BE2C (cell line): ENCODE data around the gene KIAA0825.

Experiments
- DNase-seq: peaks from one replicate; pipeline ENCODE4 v3.0.0-alpha.2; 2020
- H3K27me3 ChIP-seq: fragments of 250-450 bp; sonication (Bioruptor Pico); 2 replicates; pipeline ENCODE4 v1.5.1; 2020; ENCODE audit warnings: mild to moderate bottlenecking
- H3K36me3 ChIP-seq: fragments of 250-450 bp; sonication (Bioruptor Pico); 2 replicates; pipeline ENCODE4 v1.5.1; 2020; ENCODE audit warnings: mild to moderate bottlenecking
- H3K4me1 ChIP-seq: fragments of 250-450 bp; sonication (Bioruptor Pico); 2 replicates; pipeline ENCODE4 v1.5.1; 2020
- H3K4me3 ChIP-seq: 2 replicates; pipeline ENCODE4 v1.5.1; 2011; ENCODE audit warnings: low read depth, low read length
- H3K9me3 ChIP-seq: fragments of 250-450 bp; sonication (Bioruptor Pico); 2 replicates; pipeline ENCODE4 v1.5.1; 2020
- TF ChIP-seq, protein P1 (sequence below): IDR thresholded peaks from 2 replicates; pipeline ENCODE4 v1.5.1; 2012; ENCODE audit warnings: mild to moderate bottlenecking, low read depth, low read length

Gene KIAA0825

DNA sequence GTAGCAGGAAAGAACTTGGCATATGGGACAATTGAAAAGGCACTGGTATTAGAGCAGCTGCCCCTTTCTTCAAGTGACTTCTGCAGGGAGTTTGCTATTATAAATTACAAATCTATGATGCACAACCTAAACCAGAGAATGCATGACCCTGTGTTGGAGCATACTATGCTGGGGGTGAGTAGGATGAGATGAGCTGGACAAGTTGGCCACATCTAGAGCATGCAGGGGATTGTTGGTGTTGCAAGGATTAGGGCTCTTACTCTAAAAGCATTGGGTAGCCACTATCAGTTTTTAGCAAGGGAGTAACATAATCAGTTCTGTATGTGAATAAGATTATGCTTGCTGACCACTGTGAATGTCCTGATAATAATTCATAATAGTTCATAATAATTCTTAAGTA is 186.7 kb downstream of the KIAA0825 start:
- TF ChIP-seq, protein P1, sequence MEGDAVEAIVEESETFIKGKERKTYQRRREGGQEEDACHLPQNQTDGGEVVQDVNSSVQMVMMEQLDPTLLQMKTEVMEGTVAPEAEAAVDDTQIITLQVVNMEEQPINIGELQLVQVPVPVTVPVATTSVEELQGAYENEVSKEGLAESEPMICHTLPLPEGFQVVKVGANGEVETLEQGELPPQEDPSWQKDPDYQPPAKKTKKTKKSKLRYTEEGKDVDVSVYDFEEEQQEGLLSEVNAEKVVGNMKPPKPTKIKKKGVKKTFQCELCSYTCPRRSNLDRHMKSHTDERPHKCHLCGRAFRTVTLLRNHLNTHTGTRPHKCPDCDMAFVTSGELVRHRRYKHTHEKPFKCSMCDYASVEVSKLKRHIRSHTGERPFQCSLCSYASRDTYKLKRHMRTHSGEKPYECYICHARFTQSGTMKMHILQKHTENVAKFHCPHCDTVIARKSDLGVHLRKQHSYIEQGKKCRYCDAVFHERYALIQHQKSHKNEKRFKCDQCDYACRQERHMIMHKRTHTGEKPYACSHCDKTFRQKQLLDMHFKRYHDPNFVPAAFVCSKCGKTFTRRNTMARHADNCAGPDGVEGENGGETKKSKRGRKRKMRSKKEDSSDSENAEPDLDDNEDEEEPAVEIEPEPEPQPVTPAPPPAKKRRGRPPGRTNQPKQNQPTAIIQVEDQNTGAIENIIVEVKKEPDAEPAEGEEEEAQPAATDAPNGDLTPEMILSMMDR: no peak
- Histone ChIP-seq H3K36me3 (no peaks in the 10 kb centered on the region), H3K9me3 (no peaks in the 10 kb centered on the region), H3K4me3 (no peak overlapping the region), H3K27me3 (peaks cover 2% of the 10 kb centered on the region; the same call in 1 of the 2 replicates), H3K4me1 (no peaks in the 10 kb centered on the region)
- DNase-seq: no peak

DNA sequence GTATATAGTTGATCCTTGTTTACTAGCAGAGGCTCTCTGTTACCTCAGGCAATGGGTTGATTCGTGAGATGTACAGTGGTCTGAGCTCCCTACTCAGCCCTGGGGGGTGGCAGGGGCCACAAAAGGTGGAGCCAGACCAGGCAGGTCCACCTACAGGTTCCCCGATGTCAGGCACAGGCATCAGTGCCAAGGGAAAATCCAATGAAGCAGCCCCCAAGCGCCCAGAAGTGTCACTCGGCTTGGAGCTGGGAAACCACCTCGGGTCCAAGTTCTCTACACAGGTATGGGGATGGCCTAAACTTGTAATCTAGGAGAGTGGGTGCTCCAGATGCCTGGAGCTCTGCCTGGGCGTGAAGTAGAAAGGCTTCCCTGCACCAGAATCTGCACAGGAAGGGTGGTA is 188.8 kb downstream of the KIAA0825 start:
- Histone ChIP-seq H3K27me3 (no peaks in the 10 kb centered on the region), H3K9me3 (no peaks in the 10 kb centered on the region), H3K36me3 (no peaks in the 10 kb centered on the region), H3K4me3 (no peak overlapping the region), H3K4me1 (no peaks in the 10 kb centered on the region)
- TF ChIP-seq, protein P1: no peak
- no peak for DNase-seq

DNA sequence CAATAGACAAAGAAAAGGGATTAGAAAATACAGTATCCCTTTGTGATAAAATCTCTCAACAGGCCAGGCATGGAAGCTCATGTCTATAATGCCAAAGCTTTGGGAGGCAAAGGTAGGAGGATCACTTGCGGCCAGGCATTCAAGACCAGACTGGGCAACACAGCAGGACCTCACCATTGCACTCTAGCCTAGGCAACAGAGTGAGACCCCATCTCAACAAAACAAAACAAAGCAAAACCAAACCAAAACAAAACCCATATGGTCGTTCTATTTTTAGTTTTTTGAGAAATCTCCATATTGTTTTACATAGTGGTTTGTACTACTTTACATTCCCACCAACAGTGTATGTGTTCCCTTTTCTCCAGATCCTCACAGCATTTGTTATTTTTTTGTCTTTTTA is 193.0 kb downstream of the KIAA0825 start:
- H3K36me3 ChIP-seq: no peaks in the 10 kb centered on the region
- H3K27me3 ChIP-seq: no peaks in the 10 kb centered on the region
- no peaks in the 10 kb centered on the region for H3K4me1 ChIP-seq
- TF ChIP-seq, protein P1: no peak
- no peak overlapping the region for H3K4me3 ChIP-seq
- H3K9me3 ChIP-seq: no peaks in the 10 kb centered on the region
- no peak for DNase-seq

DNA sequence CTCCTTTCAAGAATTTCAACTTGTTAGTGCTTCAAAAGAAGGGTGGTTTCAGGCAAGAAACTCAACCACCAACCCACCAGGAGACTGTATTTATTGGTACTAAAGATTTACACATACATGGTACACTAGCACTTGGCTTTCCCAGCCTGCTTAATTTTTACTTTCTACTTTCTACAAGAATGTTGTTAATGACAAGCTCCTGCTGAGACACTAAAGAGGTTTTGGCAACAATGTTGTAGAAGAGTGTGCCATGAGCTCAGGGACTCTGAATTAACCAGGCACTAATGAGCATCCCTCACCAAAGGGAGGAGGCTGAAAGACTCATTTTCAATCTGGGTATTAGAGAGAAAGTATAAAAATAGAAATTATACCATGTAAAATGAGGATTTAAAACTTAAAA is 195.0 kb downstream of the KIAA0825 start:
- Histone ChIP-seq H3K4me3 (no peak overlapping the region), H3K9me3 (no peaks in the 10 kb centered on the region), H3K36me3 (no peaks in the 10 kb centered on the region), H3K27me3 (no peaks in the 10 kb centered on the region), H3K4me1 (no peaks in the 10 kb centered on the region)
- TF ChIP-seq, protein P1: no peak
- DNase-seq: no peak

DNA sequence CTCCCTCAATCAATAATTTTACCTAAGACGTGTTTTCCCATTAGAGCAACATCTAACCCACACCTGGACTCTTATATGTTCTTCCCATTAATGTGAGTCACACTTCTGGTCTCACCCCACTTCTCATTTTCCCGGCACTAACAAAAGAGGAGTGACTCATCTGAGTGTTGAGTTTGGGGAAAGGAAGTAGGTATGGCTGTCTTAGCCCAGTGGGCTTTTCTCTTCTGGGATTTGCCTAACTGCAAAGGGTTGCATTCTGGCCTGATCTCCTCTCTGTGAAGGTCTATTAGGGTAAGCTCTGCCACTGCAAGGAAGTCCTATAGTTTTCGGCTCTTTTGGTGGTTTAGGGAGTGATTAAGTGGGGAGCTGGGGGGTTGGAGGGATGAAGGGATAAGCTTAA is 195.6 kb downstream of the KIAA0825 start:
- no peak for DNase-seq
- H3K9me3 ChIP-seq: no peaks in the 10 kb centered on the region
- H3K4me3 ChIP-seq: no peak overlapping the region
- H3K27me3 ChIP-seq: no peaks in the 10 kb centered on the region
- no peaks in the 10 kb centered on the region for H3K36me3 ChIP-seq
- no peaks in the 10 kb centered on the region for H3K4me1 ChIP-seq
- TF ChIP-seq, protein P1: no peak

DNA sequence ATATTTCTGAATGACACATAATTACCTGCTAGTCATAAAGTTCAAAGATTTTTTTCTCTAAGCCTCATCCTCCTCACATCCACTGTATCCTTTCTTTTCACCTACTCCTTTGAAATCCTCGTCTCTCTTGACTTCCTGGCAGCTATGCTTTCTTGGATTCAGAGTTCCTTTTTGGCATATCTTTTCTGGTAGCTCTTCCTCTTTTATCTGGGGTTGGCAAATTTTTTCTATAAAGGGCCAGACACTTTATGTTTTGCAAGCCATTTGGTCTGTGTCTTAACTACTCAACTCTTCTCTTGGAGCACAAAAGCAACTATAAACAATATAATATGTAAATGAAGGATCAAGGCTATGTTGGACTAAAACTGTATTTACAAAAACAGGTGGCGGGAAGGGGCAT is 197.5 kb downstream of the KIAA0825 start:
- no peaks in the 10 kb centered on the region for H3K36me3 ChIP-seq
- no peak for DNase-seq
- H3K4me3 ChIP-seq: no peak overlapping the region
- H3K4me1 ChIP-seq: no peaks in the 10 kb centered on the region
- no peaks in the 10 kb centered on the region for H3K27me3 ChIP-seq
- H3K9me3 ChIP-seq: no peaks in the 10 kb centered on the region
- TF ChIP-seq, protein P1: no peak
